H1 (cell line): ENCODE data around the gene NOL4L. TPM values are rescaled to one million over a fixed set of nuclear protein-coding genes. Genes with fewer than 3 reads are reported as not detected.

Experiments
- CBX8 ChIP-seq: fragments of 300-800, 300-1000 bp; sonication (generic); IDR thresholded peaks from 2 replicates; pipeline ENCODE4 v1.7.1; 2016; ENCODE audit warnings: low read depth, low read length, borderline replicate concordance
- PHF8 ChIP-seq: fragments of 200-600 bp; sonication (generic); conservative IDR thresholded peaks from 2 replicates; pipeline ENCODE4 v1.7.1; 2012; ENCODE audit warnings: low read depth, mild to moderate bottlenecking, inconsistent platforms, low read length, moderate library complexity
- TCF12 ChIP-seq: IDR thresholded peaks from 2 replicates; pipeline ENCODE4 v1.6.1; 2011; ENCODE audit warnings: low read depth, mild to moderate bottlenecking, low read length
- polyA plus RNA-seq, 7 experiments: library from polyadenylated mRNA; depleted of rRNA in 3 of 7; stranded (reverse) in 5 of 7; unstranded in 2 of 7; fragments of >200 nt in 5 of 7; fragments of 200-250 nt in 2 of 7; gene quantifications; 1 replicate in 5 of 7; 2 replicates in 1 of 7; 4 replicates in 1 of 7; pipeline versions ENCODE4 v1.2.1 to v1.2.3, GENCODE V29; 2011 to 2013; ENCODE audit warnings: missing spikeins in 2 of 7, mixed read lengths in 2 of 7
- total RNA-seq: library from RNA; stranded (reverse); fragmentation: NEBNext Ultra II Directional; extraction: Animal tissue kit (Norgen Biotek cat#: 25700); gene quantifications from 2 replicates; pipeline ENCODE4 v1.2.1, GENCODE V29; 2021
- TF ChIP-seq, protein P1 (sequence below): IDR thresholded peaks from 2 replicates; pipeline ENCODE4 v1.6.1; 2011; ENCODE audit warnings: low read depth, mild to moderate bottlenecking, low read length; ENCODE audit not compliant: insufficient read depth

The NOL4L gene
- total and polyA plus RNA-seq, 2 of the 8 experiments (the other 6 are each of a cell fraction or from before 2014, with no cell fraction given) = 15.3 to 23.7 TPM

DNA sequence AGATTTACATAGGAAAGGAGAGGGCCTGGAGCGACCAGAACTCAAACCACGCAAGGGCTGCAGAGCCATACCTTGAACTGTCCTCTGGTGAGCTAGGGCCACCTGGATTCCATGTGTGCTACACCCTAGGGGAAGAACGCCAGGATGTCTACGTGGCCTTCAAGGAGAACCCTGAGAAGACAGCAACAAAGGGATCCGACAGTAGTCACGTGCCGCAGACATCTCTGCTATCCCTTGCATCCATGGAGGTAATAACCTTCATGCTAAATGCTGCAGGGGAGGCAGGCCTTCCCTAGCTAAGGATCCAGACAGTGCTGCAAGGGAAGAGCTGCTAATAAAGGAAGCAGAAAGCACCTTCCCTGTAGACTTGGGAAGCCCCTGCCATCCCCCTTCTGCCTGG lies 52.9 kb downstream of the NOL4L start (continued):
- TF ChIP-seq, protein P1, sequence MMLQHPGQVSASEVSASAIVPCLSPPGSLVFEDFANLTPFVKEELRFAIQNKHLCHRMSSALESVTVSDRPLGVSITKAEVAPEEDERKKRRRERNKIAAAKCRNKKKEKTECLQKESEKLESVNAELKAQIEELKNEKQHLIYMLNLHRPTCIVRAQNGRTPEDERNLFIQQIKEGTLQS = no peak
- TF ChIP-seq PHF8 = no peak
- TF ChIP-seq TCF12 = no peak
- no peak for TF ChIP-seq CBX8
- TF ChIP-seq, all 59 proteins: peak for 0
